Prostate gland (tissue), 2 donors: ENCODE data around the gene ABCB11. TPM values are rescaled to one million over a fixed set of nuclear protein-coding genes. Genes with fewer than 3 reads are reported as not detected.

ENCODE experiments used
- DNase-seq: peaks from one replicate; pipeline ENCODE4 v3.0.0-alpha.2; 2019; ENCODE audit warnings: low spot score
- H3K27ac ChIP-seq, 2 donors: fragments of 200-600 bp; sonication (generic); 2 replicates each; pipeline ENCODE4 v1.5.1; 2017 to 2019
- H3K27me3 ChIP-seq: fragments of 200-600 bp; sonication (generic); replicated peaks from 2 replicates; pipeline ENCODE4 v1.5.1; 2019; ENCODE audit not compliant: insufficient read depth
- H3K36me3 ChIP-seq, 2 donors: fragments of 200-600 bp; sonication (generic); 1 replicate in 1 of 2; 2 replicates in 1 of 2; pipeline versions ENCODE4 v1.5.1 to v1.8.1; 2017 to 2019
- H3K4me1 ChIP-seq: fragments of 200-600 bp; sonication (generic); replicated peaks from 2 replicates; pipeline ENCODE4 v1.5.1; 2019
- H3K4me3 ChIP-seq, 2 donors: fragments of 200-600 bp; sonication (generic); 2 replicates each; pipeline ENCODE4 v1.5.1; 2017 to 2019
- H3K9me3 ChIP-seq: fragments of 200-600 bp; sonication (generic); 2 replicates; pipeline ENCODE4 v1.5.1; 2017
- POLR2A ChIP-seq: fragments of 450-650 bp; IDR thresholded peaks from one replicate; pipeline ENCODE4 v1.6.1; 2016; ENCODE audit warnings: antibody characterized with exemption, mild to moderate bottlenecking
- POLR2AphosphoS5 ChIP-seq: sonication (generic); formaldehyde crosslinking; IDR thresholded peaks from one replicate; pipeline ENCODE4 v1.6.1; 2017; ENCODE audit warnings: antibody characterized with exemption
- WGBS: methylation state at CpG from one replicate; pipeline ENCODE4 v1.1.5; 2018; 5-methylcytosine and 5-hydroxymethylcytosine counted together
- intact Hi-C: fragments of 100-400 bp; cut with DNase I; formaldehyde crosslinking; loops from one replicate; pipeline ENCODE4 v1.14.2; 2022
- total RNA-seq, 2 donors: library from RNA; depleted of rRNA; stranded (reverse); fragments of >200 nt; gene quantifications; one replicate each; pipeline ENCODE4 v1.1.0, GENCODE V29; 2016
- TF ChIP-seq, protein P1 (sequence below), 4 experiments: fragments of 200-600 bp in 2 of 4; fragments of 450-650 bp in 2 of 4; sonication (generic) in 2 of 4; IDR thresholded peaks; 1 replicate in 3 of 4; 2 replicates in 1 of 4; pipeline ENCODE4 v1.5.1; 2016 to 2019; ENCODE audit warnings: antibody characterized with exemption in 4 of 4, mild to moderate bottlenecking in 2 of 4, moderate library complexity in 2 of 4

Gene ABCB11
- total RNA-seq, 2 donors from 2014 or later, result 1.2 TPM; not detected in 1

- no peaks in the 10 kb centered on the region for H3K36me3 ChIP-seq
- no peak for DNase-seq
- intact Hi-C loops, result no loop called here
- no peak overlapping the region for H3K27ac ChIP-seq
- H3K4me1 ChIP-seq, result no peaks in the 10 kb centered on the region
- TF ChIP-seq POLR2A (no peak), POLR2AphosphoS5 (no peak)
- TF ChIP-seq, protein P1, sequence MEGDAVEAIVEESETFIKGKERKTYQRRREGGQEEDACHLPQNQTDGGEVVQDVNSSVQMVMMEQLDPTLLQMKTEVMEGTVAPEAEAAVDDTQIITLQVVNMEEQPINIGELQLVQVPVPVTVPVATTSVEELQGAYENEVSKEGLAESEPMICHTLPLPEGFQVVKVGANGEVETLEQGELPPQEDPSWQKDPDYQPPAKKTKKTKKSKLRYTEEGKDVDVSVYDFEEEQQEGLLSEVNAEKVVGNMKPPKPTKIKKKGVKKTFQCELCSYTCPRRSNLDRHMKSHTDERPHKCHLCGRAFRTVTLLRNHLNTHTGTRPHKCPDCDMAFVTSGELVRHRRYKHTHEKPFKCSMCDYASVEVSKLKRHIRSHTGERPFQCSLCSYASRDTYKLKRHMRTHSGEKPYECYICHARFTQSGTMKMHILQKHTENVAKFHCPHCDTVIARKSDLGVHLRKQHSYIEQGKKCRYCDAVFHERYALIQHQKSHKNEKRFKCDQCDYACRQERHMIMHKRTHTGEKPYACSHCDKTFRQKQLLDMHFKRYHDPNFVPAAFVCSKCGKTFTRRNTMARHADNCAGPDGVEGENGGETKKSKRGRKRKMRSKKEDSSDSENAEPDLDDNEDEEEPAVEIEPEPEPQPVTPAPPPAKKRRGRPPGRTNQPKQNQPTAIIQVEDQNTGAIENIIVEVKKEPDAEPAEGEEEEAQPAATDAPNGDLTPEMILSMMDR (IDR thresholded peaks at IDR 0.05), result no peak
- H3K4me3 ChIP-seq, result no peak overlapping the region
- H3K27me3 ChIP-seq, result no peaks in the 10 kb centered on the region
- H3K9me3 ChIP-seq, result no peaks in the 10 kb centered on the region
- 86% methylated on average over 1 of the region's 1 CpG for WGBS
These were observed 33.3 kb downstream of the ABCB11 start for GRCh38 chr2:168997794-168998193.

GRCh38 chr2:168997118-168997521 lies 34.0 kb downstream of the ABCB11 start:
- intact Hi-C loops, result no loop called here
- H3K9me3 ChIP-seq, result no peaks in the 10 kb centered on the region
- H3K4me1 ChIP-seq, result no peaks in the 10 kb centered on the region
- H3K27ac ChIP-seq, result no peak overlapping the region
- no peaks in the 10 kb centered on the region for H3K27me3 ChIP-seq
- DNase-seq, result no peak
- 15% methylated on average over 1 of the region's 1 CpG for WGBS
- TF ChIP-seq, protein P1 (IDR thresholded peaks at IDR 0.05), result no peak
- TF ChIP-seq POLR2AphosphoS5, result no peak
- no peaks in the 10 kb centered on the region for H3K36me3 ChIP-seq
- no peak overlapping the region for H3K4me3 ChIP-seq

- Histone ChIP-seq H3K27ac (no peak overlapping the region), H3K4me1 (no peaks in the 10 kb centered on the region), H3K36me3 (no peaks in the 10 kb centered on the region), H3K27me3 (no peaks in the 10 kb centered on the region), H3K4me3 (no peak overlapping the region), H3K9me3 (no peaks in the 10 kb centered on the region)
- TF ChIP-seq POLR2A (no peak), POLR2AphosphoS5 (no peak)
- TF ChIP-seq, protein P1 (IDR thresholded peaks at IDR 0.05), result no peak
- DNase-seq, result no peak
- 100% methylated on average over 1 of the region's 1 CpG for WGBS
- intact Hi-C loops, result no loop called here
These were observed 35.4 kb downstream of the ABCB11 start for GRCh38 chr2:168995744-168996143.

GRCh38 chr2:168993538-168993937 lies 37.6 kb downstream of the ABCB11 start:
- WGBS, result 69% methylated on average over 3 of the region's 3 CpGs
- intact Hi-C loops, result no loop called here
- TF ChIP-seq POLR2A, result no peak
- TF ChIP-seq, protein P1 (IDR thresholded peaks at IDR 0.05), result no peak
- no peak for TF ChIP-seq POLR2AphosphoS5
- Histone ChIP-seq H3K27ac (no peak overlapping the region), H3K27me3 (no peaks in the 10 kb centered on the region), H3K9me3 (no peaks in the 10 kb centered on the region), H3K4me1 (no peaks in the 10 kb centered on the region), H3K4me3 (no peak overlapping the region), H3K36me3 (no peaks in the 10 kb centered on the region)
- no peak for DNase-seq

DNA sequence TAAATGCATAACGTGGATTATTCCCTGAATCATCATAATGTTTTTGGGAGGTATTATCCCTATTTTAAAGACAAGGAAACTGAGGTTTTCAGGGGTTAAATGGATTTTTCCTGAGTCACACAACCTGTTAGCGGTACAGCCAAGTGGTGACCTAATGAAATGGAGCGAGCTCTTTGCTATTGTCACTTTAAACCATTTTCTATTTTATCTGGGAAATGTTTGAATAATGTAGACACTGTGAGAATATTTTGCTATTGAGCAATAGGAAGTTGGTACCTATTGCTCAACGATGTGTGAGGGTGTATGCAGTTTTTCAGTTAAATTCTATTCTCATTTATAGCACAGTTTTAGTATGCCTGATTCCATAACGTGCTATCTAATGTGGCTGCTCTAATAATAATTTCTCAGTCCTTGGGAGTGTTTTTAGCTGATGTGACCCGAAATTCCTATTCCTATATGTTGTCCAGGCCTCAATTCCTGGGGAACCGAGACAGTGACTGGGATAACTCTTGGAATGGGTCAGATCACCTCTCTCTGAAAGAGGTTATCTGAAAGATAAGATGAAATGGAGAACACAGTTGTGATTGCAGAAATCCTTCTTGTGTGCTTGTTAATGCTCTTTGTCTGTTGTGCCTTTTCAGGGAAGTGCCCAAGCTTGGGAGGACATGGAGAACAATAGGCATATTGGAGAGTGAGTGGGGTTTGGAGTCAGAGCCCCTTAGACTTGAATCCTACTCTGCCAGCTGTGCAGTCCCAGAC lies 38.4 kb downstream of the ABCB11 start:
- no peak for DNase-seq
- H3K36me3 ChIP-seq, result no peaks in the 10 kb centered on the region
- no peaks in the 10 kb centered on the region for H3K4me1 ChIP-seq
- H3K27me3 ChIP-seq, result no peaks in the 10 kb centered on the region
- no peak for TF ChIP-seq POLR2AphosphoS5
- TF ChIP-seq POLR2A, result no peak
- TF ChIP-seq, protein P1 (IDR thresholded peaks at IDR 0.05), result no peak
- WGBS, result 73% methylated on average over 7 of the region's 7 CpGs
- no peak overlapping the region for H3K27ac ChIP-seq
- H3K4me3 ChIP-seq, result no peak overlapping the region
- intact Hi-C loops, result no loop called here
- H3K9me3 ChIP-seq, result no peaks in the 10 kb centered on the region
